T-helper 1 cell treated with Interleukin-12 subunit alpha and Interleukin-12 subunit beta and Interleukin-4 antibody, amounts not matched to agents 30 μg/mL and 1 μg/mL, for 36 hours (primary cell): Measurements from ENCODE around the gene PLD6.
A peak's percentile ranks its signal among the peaks of the same experiment; 100 is the strongest.
"Not testable (repeated sequence)": the region's sequence is repeated elsewhere in the genome, so short reads cannot be mapped to it uniquely, and the experiment has no call there.

Source experiments
- H3K27ac Mint-ChIP-seq: one replicate; pipeline ENCODE4 v1.8.0; 2021; ENCODE audit warnings: mild to moderate bottlenecking, mixed read lengths
- H3K27me3 Mint-ChIP-seq: one replicate; pipeline ENCODE4 v1.8.0; 2021; ENCODE audit warnings: low read depth, mixed read lengths
- H3K36me3 Mint-ChIP-seq: one replicate; pipeline ENCODE4 v1.8.0; 2021; ENCODE audit warnings: low read depth, mixed read lengths
- H3K4me1 Mint-ChIP-seq: one replicate; pipeline ENCODE4 v1.8.0; 2021; ENCODE audit warnings: low read depth, mixed read lengths
- H3K4me3 Mint-ChIP-seq: one replicate; pipeline ENCODE4 v1.8.0; 2021; ENCODE audit warnings: mild to moderate bottlenecking, moderate library complexity, mixed read lengths
- H3K9me3 Mint-ChIP-seq: one replicate; pipeline ENCODE4 v1.8.0; 2021; ENCODE audit warnings: mixed read lengths

Gene PLD6, protein sequence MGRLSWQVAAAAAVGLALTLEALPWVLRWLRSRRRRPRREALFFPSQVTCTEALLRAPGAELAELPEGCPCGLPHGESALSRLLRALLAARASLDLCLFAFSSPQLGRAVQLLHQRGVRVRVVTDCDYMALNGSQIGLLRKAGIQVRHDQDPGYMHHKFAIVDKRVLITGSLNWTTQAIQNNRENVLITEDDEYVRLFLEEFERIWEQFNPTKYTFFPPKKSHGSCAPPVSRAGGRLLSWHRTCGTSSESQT

DNA sequence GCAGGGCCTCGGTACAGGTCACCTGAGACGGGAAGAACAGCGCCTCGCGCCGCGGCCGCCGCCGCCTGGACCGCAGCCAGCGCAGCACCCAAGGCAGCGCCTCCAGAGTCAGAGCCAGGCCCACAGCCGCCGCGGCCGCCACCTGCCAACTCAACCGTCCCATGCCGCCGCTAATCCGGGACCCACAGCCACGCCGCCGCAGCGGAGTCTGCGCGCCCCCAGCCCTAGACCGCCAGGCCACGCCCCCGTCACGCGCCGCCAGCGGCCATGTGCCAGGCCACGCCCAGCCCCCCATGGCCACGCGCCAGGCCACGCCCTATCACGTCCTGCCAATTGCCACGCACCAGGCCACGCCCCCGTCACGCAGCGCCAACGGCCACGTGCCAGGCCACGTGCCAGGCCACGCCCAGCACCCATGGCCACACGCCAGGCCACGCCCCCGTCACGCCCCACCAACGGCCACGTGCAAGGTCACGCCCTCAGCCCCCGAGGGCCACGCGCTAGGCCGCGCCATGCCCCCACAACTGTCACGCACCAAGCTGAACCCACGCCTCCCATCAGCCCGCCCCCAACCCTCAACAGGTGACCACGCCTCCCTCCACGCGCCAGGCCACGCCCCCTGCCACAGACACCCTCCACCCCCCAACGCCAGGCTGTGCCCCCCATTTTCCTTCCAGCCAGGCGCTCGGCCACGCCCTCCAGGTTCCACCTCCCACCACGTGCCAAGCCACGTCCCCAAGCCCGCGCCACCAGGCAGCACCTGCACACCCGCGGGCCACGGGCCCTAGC, at the start of gene PLD6:
PLD6 (minus strand) TSS at position 210 of the 789 bp plus-strand sequence; CDS start at position 163, 47 bp downstream.
- Mint-ChIP-seq H3K4me1 (peaks cover 22% of the 10 kb centered on the region), H3K27ac (peak within 1 kb of the TSS; percentile 79), H3K27me3 (no peaks in the 10 kb centered on the region), H3K9me3 (no peaks in the 10 kb centered on the region), H3K36me3 (peaks cover 18% of the 10 kb centered on the region), H3K4me3 (peak within 1 kb of the TSS; percentile 78)

DNA sequence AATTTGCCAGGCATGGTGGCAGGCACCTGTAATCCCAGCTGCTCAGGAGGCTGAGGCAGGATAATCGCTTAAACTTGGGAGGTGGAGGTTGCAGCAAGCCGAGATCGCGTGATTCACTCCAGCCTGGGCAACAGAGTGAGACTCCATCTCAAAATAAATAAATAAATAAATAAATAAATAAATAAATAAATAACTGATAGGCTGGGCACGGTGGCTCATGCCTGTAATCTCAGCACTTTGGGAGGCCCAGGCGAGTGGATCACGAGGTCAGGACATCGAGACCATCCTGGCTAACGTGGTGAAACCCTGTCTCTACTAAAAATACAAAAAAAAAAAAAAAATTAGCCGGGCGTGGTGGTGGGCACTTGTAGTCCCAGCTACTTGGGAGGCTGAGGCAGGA, 49.6 kb upstream of the PLD6 start:
- H3K27ac Mint-ChIP-seq, H3K4me1 Mint-ChIP-seq, H3K27me3 Mint-ChIP-seq, H3K9me3 Mint-ChIP-seq, H3K4me3 Mint-ChIP-seq: not testable (repeated sequence)
- peaks cover 43% of the 10 kb centered on the region for H3K36me3 Mint-ChIP-seq

DNA sequence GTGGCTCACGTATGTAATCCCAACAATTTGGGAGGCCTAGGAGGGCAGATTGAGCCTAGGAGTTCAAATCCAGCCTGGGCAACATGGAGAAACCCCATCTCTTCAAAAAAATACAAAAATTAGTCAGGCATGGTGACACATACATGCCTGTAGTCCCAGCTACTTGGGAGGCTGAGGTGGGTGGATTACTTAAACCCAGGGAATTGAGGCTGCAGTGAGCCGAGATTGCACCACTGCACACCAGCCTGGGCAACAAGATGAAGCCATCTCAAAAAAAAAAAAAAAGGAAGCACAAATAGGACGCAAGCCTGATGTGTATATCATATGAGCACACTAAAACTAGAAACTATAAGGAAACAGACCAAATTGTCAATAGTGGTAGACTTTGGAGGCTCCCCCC, 47.9 kb upstream of the PLD6 start:
- peaks cover 38% of the 10 kb centered on the region for H3K36me3 Mint-ChIP-seq
- no peak overlapping the region for H3K4me3 Mint-ChIP-seq
- H3K27ac Mint-ChIP-seq: no peak overlapping the region
- no peaks in the 10 kb centered on the region for H3K9me3 Mint-ChIP-seq
- H3K4me1 Mint-ChIP-seq: peaks cover 5% of the 10 kb centered on the region
- H3K27me3 Mint-ChIP-seq: no peaks in the 10 kb centered on the region

DNA sequence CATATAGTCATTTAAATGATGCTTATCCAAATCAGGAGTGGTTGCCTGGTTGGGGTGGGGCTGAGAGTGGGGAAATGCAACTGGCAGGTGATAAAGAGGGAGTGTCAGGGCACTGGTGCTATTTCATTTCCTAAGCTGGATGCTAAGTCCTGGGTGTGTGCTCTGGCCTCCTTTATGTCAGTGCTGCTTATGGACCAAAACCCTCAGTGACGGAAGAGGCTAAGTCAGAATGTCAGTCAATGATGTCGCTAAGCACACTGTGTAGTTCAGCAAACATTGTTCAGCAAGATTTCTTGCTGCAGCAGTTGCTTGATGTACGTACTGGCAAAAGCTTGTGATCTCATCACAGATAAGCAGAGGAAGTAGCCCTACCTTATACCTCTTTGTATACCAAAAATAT, 47.3 kb upstream of the PLD6 start:
- Mint-ChIP-seq H3K4me1 (peaks cover 5% of the 10 kb centered on the region), H3K36me3 (peaks cover 36% of the 10 kb centered on the region), H3K27me3 (no peaks in the 10 kb centered on the region), H3K9me3 (no peaks in the 10 kb centered on the region), H3K4me3 (no peak overlapping the region), H3K27ac (peak overlapping the region; percentile 14)

DNA sequence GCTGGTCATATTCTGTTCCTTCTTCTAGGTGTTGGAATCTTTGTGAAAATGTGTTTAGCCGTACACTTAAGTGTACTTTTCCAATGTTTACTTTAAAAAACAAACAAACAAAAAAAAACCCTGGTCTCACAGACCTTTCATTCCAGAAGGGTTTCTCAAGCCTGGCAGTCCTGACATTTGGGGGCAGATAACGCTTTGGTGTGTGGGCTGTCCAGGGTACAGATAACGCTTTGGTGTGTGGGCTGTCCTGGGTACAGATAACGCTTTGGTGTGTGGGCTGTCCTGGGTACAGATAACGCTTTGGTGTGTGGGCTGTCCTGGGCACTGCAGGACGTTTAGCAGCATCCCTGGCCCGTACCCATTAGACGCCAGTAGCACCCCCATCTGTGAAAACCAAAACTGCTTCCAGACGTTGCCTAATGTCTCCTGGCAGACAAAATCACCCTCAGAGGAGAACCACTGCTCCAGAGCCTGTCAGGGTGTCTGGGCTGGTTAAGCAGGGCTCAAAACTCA, 46.1 kb upstream of the PLD6 start:
- Mint-ChIP-seq H3K27me3 (no peaks in the 10 kb centered on the region), H3K4me1 (peaks cover 5% of the 10 kb centered on the region), H3K27ac (no peak overlapping the region), H3K36me3 (peaks cover 38% of the 10 kb centered on the region), H3K9me3 (no peaks in the 10 kb centered on the region), H3K4me3 (no peak overlapping the region)

DNA sequence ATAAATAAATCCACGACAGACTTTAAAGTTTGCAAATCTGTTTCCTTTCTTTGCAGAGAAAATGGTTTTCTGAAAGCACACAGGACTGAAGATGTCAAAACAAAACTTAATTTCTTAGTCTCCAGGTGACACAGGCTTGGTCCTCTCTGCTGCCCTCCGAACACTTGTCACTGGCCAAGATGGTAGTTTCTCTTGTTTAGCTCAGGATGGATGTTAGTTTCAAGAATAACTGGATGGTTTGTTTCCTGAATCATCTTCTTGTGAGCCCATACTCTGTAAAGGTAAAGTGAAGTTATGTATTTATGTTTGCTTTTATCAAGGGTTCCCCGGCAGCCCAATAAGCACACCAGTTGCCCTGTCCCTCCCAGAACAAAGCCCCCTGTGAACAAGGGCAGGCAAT, 40.7 kb upstream of the PLD6 start:
- H3K4me3 Mint-ChIP-seq: no peak overlapping the region
- no peaks in the 10 kb centered on the region for H3K9me3 Mint-ChIP-seq
- no peaks in the 10 kb centered on the region for H3K4me1 Mint-ChIP-seq
- peaks cover 29% of the 10 kb centered on the region for H3K36me3 Mint-ChIP-seq
- H3K27ac Mint-ChIP-seq: no peak overlapping the region
- H3K27me3 Mint-ChIP-seq: no peaks in the 10 kb centered on the region

DNA sequence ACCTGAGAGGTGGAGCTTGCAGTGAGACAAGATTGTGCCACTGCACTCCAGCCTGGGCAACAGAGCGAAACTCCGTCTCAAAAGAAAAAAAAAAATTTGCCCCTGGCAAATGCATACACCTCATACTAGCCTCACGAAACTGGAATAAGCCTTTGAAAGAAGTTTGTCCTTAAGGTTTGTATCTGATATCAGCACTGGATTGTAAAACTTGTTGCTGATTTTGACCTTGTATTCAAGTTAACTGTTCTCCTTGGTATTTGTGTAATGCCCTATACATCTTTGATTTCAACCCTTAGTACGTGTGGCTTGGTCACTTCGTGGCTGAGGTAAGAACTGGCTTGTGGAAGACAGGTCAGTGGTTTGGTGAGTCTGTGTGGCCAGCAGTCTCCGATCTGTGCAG, 37.0 kb upstream of the PLD6 start:
- Mint-ChIP-seq H3K27me3 (no peaks in the 10 kb centered on the region), H3K36me3 (peaks cover 18% of the 10 kb centered on the region), H3K27ac (no peak overlapping the region), H3K9me3 (no peaks in the 10 kb centered on the region), H3K4me3 (no peak overlapping the region), H3K4me1 (peaks cover 2% of the 10 kb centered on the region)

DNA sequence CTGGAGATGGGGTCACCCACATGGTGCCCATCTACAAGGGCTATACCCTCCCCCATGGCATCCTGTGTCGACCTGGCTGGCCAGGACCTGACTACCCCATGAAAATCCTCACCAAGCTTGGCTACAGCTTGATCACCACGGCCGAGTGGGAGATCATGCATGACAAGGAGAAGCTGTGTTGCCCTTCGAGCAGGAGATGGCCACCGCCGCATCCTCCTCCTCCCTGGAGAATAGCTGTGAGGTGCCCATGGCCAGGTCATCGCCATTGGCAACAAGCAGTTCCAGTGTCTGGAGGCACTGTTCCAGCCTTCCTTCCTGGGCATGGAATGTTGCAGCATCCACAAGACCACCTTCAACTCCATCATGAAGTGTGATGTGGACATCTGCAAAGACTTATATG, 36.1 kb upstream of the PLD6 start:
- Mint-ChIP-seq H3K4me3 (no peak overlapping the region), H3K36me3 (peaks cover 13% of the 10 kb centered on the region), H3K27me3 (no peaks in the 10 kb centered on the region), H3K27ac (no peak overlapping the region), H3K4me1 (peaks cover 4% of the 10 kb centered on the region), H3K9me3 (no peaks in the 10 kb centered on the region)

DNA sequence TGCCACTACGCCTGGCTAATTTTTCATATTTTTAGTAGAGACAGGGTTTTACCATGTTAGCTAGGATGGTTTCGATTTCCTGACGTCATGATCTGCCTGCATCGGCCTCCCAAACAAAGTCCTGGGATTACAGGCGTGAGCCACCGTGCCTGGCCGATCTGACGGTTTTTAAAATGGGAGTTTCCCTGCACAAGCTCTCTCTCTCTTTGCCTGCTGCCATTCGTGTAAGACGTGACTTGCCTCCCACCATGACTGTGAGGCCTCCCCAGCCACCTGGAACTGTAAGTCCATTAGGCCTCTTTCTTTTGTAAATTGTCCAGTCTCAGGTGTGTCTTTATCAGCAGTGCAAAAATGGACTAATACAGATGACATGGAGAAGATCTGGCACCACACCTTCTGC, 35.5 kb upstream of the PLD6 start:
- Mint-ChIP-seq H3K9me3 (no peaks in the 10 kb centered on the region), H3K4me1 (peaks cover 5% of the 10 kb centered on the region), H3K36me3 (peaks cover 9% of the 10 kb centered on the region), H3K4me3 (no peak overlapping the region), H3K27ac (no peak overlapping the region), H3K27me3 (no peaks in the 10 kb centered on the region)

DNA sequence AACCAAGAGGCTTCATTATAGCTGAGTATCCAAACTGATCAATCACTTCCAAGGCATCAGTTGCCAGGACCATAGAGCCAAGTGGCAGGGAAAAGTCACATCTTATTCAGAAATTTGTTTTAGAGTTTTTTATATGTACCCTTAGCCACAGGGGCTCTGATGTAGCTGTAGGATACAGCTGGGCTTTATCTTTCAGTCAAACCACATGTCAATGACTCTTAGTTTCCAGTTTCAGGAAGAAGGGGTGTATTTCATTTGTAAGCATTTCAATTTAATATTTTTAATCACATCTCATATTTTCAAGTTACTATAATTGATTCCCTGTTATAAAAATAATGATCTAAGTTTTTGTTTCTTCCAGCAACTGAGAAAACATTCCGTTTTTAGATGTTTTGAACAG, 33.7 kb upstream of the PLD6 start:
- peaks cover 3% of the 10 kb centered on the region for H3K36me3 Mint-ChIP-seq
- no peaks in the 10 kb centered on the region for H3K27me3 Mint-ChIP-seq
- H3K27ac Mint-ChIP-seq: no peak overlapping the region
- no peak overlapping the region for H3K4me3 Mint-ChIP-seq
- peaks cover 19% of the 10 kb centered on the region for H3K4me1 Mint-ChIP-seq
- H3K9me3 Mint-ChIP-seq: no peaks in the 10 kb centered on the region

DNA sequence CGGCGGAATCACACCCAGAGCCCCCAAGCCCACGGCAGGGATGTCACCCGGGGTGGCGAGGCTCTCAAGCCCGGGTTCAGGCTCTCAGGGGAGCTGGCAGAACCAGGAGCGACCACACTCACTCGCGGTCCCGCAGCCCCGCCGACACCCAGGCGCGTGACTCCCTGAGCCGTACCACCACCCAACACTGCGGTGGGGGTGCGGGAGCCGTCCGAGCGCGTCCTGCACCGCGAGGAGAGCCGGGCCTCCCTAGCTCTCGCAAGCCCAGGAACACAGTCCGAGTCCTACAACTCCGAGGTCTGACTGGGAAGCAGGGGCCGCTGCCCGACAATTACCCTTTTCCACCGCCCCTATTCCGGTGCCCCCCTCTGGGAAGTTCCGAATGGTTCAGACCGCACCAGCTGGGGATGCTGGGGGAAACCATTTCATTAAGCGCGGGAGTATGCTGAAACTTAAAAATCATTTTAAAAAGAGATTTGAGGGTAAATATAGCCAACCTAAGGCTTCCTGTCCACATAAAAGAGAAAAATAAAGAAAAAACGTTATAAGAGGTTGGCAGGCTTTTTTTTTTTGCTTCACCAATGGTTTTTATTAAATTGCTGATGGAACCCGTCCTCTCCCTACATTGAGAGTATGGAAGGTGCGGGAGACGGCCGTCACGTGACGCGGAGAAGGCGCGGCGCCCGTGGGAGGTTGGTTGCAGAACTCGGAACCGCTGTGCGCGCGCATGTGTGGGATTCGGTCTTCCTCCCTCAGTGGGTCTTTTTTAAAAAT, 31.1 kb upstream of the PLD6 start, which contains the start of gene FLCN:
FLCN (minus strand) TSS at position 143 of the 774 bp plus-strand sequence. CDS start 9,031 bp downstream, outside the sequence.
- H3K9me3 Mint-ChIP-seq: no peaks in the 10 kb centered on the region
- peaks cover 21% of the 10 kb centered on the region for H3K4me1 Mint-ChIP-seq
- H3K4me3 Mint-ChIP-seq: peak within 1 kb of the TSS; percentile 96
- no peaks in the 10 kb centered on the region for H3K27me3 Mint-ChIP-seq
- peak within 1 kb of the TSS; percentile 99 for H3K27ac Mint-ChIP-seq
- peaks cover 6% of the 10 kb centered on the region for H3K36me3 Mint-ChIP-seq

DNA sequence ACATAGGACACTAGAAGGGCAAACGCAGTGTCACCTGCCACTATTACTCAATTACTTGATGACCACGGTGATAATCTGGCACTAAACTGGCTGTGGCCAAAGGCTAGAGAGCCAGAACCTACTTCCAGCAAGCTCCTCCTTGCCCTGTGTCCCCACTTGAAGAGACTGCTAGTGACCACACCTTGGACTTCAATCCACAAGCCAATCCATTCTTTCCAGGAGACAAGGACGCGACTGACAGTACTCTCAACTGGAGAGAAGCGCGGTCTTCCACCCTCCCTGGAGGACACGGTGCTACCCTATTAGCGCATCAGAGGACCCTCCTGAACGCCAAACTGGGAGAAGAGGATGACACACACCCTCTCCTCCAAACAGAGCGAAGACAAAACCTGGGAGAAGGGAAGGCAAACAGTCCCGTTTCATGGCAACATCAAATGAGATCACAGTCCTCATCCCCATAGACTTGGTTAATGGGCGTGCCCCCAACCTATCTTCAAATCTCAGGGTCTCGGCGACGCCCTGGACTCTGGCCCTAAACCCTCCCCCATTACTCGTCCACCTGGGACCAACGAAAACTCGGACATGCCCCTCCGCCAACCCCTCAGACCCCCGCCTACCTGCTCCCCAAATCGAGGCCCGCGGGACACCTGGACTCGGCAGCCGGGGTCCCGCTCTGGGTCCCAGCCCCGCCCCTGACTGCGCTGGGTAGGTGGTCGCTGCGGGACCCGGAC, 30.3 kb upstream of the PLD6 start:
- Mint-ChIP-seq H3K36me3 (peaks cover 8% of the 10 kb centered on the region), H3K27ac (peak overlapping the region; percentile 99), H3K27me3 (no peaks in the 10 kb centered on the region), H3K4me3 (peak overlapping the region; percentile 96), H3K9me3 (no peaks in the 10 kb centered on the region), H3K4me1 (peaks cover 21% of the 10 kb centered on the region)

DNA sequence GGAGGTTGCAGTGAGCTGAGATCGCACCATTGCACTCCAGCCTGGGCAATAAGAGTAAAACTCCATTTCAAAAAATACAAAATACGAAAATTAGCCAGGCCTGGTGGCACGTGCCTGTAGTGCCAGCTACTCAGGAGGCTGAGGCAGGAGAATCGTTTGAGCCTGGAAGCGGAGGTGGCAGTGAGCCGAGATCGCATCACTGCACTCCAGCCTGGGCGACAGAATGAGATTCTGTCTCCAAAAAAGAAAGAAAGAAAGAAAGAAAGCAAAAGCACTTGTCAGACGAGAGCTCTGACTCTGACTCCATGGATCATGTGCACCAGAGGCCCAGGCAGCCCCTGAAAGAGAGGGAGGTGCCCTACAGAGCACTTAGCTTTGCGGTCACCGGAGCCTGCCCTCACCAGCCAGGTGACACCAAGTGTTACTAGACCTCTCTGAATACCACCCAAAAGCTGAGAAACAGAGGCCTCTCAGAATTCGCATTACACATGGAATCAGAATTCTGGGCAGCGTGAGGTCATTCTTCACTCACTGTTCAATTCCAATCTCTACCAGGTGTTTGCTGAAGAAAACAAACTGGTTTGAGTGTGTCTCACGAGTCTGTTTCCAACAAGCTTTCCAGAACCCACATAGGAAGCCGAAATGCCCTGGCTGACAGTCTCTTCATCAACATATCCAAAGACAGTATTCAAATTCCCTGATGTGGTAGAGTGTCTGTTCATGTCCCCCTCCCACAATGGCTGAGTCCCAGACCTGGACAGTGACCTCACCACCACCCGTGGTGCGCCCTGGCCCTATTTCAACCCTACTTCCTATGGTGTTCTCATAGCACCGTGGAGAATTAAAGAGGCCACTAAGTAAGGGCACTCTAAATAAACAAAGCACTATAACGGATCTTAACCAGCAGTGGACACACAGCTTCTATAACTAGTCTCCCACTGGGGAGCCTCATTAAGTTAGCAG, 29.4 kb upstream of the PLD6 start:
- peaks cover 10% of the 10 kb centered on the region for H3K36me3 Mint-ChIP-seq
- H3K27ac Mint-ChIP-seq: peak overlapping the region; percentile 65
- H3K4me3 Mint-ChIP-seq: peak overlapping the region; percentile 96
- peaks cover 21% of the 10 kb centered on the region for H3K4me1 Mint-ChIP-seq
- no peaks in the 10 kb centered on the region for H3K27me3 Mint-ChIP-seq
- no peaks in the 10 kb centered on the region for H3K9me3 Mint-ChIP-seq
